Left lung (tissue), 10 donors: ENCODE results near the gene RGL3. TPM values are rescaled to one million over a fixed set of nuclear protein-coding genes. Genes with fewer than 3 reads are reported as not detected.
"Not testable (repeated sequence)": the region's sequence is repeated elsewhere in the genome, so short reads cannot be mapped to it uniquely, and the experiment has no call there.

Experiments
- ATAC-seq: fragments of 200-7000 bp; cut with Tn5 transposase; one replicate; pipeline ENCODE4 v1.9.1; 2020; ENCODE audit warnings: moderate library complexity
- DNase-seq, 4 donors: peaks; one replicate each; pipeline ENCODE4 v3.0.0-alpha.2; 2013 to 2020
- H3K27ac ChIP-seq, 2 donors: fragments of 200-600 bp; sonication (generic) in 1 of 2; one replicate each; pipeline versions ENCODE4 v1.5.0 to v1.8.0; 2020 to 2021
- H3K27me3 ChIP-seq, 2 donors: fragments of 200-600 bp; sonication (generic) in 1 of 2; one replicate each; pipeline versions ENCODE4 v1.5.0 to v1.8.0; 2020 to 2021
- H3K36me3 ChIP-seq, 2 donors: fragments of 200-600 bp; sonication (generic) in 1 of 2; one replicate each; pipeline versions ENCODE4 v1.5.0 to v1.8.0; 2020 to 2021
- H3K4me1 ChIP-seq, 2 donors: fragments of 200-600 bp; one replicate each; pipeline ENCODE4 v1.8.0; 2021
- H3K4me3 ChIP-seq, 2 donors: fragments of 200-600 bp; sonication (generic) in 1 of 2; one replicate each; pipeline versions ENCODE4 v1.5.0 to v1.8.0; 2020 to 2021; ENCODE audit warnings: mild to moderate bottlenecking in 1 of 2
- H3K9me3 ChIP-seq, 2 donors: fragments of 200-600 bp; sonication (generic) in 1 of 2; one replicate each; pipeline versions ENCODE4 v1.5.0 to v1.8.0; 2020 to 2021
- intact Hi-C, 2 donors: fragments of 100-400 bp; cut with DNase I; formaldehyde crosslinking; loops; one replicate each; pipeline versions ENCODE4 v1.11.2 to v1.14.2; 2022
- polyA plus RNA-seq, 6 donors: library from polyadenylated mRNA; unstranded; fragments of 120-200 nt; gene quantifications; one replicate each; pipeline ENCODE4 v1.2.1, GENCODE V29; 2013; ENCODE audit not compliant: insufficient read length in 6 of 6
- total RNA-seq, 2 donors: library from RNA; stranded (reverse); fragmentation: NEBNext Ultra II Directional; extraction: Animal tissue kit (Norgen Biotek cat#: 25700); gene quantifications; one replicate each; pipeline ENCODE4 v1.2.1, GENCODE V29; 2021
- TF ChIP-seq, protein P1 (sequence below), 2 donors: fragments of 200-600 bp; sonication (generic) in 1 of 2; IDR thresholded peaks; one replicate each; pipeline versions ENCODE4 v1.5.0 to v1.8.0; 2021; ENCODE audit warnings: antibody characterized with exemption in 2 of 2
- donor health status: DM: no; HTN: yes; CAD: no.
- donor health status: DM: no; HTN: no; CAD: no.

RGL3 gene
- total and polyA plus RNA-seq, 8 donors = 32.9 to 68.2 (median 56.6) TPM

DNA sequence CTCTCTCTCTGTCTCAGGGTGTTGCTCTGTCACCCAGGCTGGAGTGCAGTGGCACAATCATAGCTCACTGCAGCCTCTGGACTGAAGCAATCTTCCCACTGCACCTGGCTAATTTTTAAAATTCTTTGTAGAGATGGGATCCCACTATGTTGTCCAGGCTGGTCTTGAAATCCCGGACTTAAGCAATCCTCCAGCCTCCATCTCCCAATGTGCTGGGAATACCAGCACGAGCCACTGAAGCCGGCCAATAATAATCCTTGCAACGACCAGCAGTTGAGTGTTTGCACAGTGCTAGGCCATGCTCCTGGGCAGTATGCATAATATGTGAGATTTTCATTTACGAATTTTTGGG, 34.4 kb downstream of the RGL3 start:
- intact Hi-C loops = no loop called here
- DNase-seq = no peak
- Histone ChIP-seq H3K4me3 (no peak overlapping the region), H3K4me1 (peaks cover 19 to 57% of the 10 kb centered on the region in 2 donors), H3K36me3 (no peaks in the 10 kb centered on the region), H3K9me3 (no peaks in the 10 kb centered on the region), H3K27ac (no peak overlapping the region), H3K27me3 (peaks cover 0 to 27% of the 10 kb centered on the region in 2 donors)
- TF ChIP-seq, protein P1, sequence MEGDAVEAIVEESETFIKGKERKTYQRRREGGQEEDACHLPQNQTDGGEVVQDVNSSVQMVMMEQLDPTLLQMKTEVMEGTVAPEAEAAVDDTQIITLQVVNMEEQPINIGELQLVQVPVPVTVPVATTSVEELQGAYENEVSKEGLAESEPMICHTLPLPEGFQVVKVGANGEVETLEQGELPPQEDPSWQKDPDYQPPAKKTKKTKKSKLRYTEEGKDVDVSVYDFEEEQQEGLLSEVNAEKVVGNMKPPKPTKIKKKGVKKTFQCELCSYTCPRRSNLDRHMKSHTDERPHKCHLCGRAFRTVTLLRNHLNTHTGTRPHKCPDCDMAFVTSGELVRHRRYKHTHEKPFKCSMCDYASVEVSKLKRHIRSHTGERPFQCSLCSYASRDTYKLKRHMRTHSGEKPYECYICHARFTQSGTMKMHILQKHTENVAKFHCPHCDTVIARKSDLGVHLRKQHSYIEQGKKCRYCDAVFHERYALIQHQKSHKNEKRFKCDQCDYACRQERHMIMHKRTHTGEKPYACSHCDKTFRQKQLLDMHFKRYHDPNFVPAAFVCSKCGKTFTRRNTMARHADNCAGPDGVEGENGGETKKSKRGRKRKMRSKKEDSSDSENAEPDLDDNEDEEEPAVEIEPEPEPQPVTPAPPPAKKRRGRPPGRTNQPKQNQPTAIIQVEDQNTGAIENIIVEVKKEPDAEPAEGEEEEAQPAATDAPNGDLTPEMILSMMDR (IDR thresholded peaks at IDR 0.05) = no peak
- ATAC-seq = no peak

DNA sequence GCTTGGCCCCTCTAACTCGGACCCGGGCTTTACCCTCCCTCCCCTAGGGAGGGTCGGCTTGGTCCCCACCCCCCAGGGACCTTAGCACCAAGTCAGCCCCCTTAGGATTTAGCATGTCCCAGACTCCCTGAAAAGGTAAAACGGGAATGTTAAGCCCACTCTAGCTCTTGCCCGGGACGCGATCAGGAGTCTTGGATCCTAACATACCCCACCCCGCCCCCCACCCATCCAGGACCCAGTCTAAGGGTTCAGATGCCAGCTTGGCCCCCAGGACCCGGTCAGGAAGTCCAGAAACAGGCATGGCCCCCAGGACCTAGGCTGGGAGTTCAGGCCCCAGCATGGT, 35.4 kb downstream of the RGL3 start:
- Histone ChIP-seq H3K27ac (peak overlapping the region; percentile 44 to 45), H3K4me3 (peak overlapping the region; percentile 38 to 51), H3K9me3 (no peaks in the 10 kb centered on the region), H3K27me3 (peaks cover 0 to 27% of the 10 kb centered on the region in 2 donors), H3K36me3 (no peaks in the 10 kb centered on the region), H3K4me1 (peaks cover 19 to 68% of the 10 kb centered on the region in 2 donors)
- intact Hi-C loops = no loop called here
- DNase-seq (no peak), ATAC-seq (no peak)
- TF ChIP-seq, protein P1 (IDR thresholded peaks at IDR 0.05) = no peak

DNA sequence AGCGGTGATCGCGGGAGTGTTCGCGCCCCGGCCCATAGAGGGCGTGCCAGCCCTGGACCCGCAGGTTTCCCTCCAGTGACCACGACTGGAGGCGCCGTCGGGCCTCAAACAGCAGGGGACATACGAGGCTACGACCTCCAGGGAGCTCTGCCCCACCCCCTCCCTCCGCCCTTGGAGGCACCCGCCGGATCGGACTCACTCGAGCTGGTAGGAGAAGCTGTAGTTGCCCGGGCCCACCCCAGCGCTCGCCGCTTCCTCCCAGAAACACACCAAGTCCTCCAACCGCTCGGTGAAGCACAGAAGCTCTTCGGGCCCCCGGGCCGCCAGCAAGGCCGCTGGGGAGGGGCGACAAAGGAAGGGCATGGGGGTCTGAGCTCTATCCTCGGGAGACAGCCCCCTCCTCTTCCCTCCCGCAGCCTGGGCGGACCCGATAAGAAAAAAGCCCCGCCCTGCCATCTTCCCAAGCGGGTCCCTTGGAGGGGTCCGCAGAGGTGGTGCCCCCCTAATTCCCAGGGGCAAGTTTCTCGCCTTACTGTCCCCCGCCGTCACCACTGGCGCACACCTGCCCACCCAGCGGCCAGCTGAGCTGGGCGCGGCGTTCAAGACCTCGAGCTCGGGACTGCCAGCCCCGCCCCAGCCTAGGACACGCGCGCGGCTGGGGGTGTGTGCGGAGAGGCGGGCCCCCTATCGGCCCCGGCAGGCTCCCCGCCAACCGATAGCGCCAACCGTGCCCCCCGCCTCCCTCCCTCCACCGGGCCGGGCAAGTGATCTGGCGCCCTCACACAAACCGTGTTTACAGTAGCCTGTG, 36.0 kb downstream of the RGL3 start:
- TF ChIP-seq, protein P1 (IDR thresholded peaks at IDR 0.05) = peak; percentile 63 to 77
- peak; percentile 32 for ATAC-seq
- Histone ChIP-seq H3K9me3 (no peaks in the 10 kb centered on the region), H3K27ac (no peak overlapping the region), H3K36me3 (no peaks in the 10 kb centered on the region), H3K4me3 (peak overlapping the region; percentile 38 to 51), H3K4me1 (peaks cover 19 to 74% of the 10 kb centered on the region in 2 donors), H3K27me3 (peaks cover 0 to 27% of the 10 kb centered on the region in 2 donors)
- intact Hi-C loops = no loop called here
- peak in 2 of 4 donors; percentile 74 to 94 for DNase-seq

DNA sequence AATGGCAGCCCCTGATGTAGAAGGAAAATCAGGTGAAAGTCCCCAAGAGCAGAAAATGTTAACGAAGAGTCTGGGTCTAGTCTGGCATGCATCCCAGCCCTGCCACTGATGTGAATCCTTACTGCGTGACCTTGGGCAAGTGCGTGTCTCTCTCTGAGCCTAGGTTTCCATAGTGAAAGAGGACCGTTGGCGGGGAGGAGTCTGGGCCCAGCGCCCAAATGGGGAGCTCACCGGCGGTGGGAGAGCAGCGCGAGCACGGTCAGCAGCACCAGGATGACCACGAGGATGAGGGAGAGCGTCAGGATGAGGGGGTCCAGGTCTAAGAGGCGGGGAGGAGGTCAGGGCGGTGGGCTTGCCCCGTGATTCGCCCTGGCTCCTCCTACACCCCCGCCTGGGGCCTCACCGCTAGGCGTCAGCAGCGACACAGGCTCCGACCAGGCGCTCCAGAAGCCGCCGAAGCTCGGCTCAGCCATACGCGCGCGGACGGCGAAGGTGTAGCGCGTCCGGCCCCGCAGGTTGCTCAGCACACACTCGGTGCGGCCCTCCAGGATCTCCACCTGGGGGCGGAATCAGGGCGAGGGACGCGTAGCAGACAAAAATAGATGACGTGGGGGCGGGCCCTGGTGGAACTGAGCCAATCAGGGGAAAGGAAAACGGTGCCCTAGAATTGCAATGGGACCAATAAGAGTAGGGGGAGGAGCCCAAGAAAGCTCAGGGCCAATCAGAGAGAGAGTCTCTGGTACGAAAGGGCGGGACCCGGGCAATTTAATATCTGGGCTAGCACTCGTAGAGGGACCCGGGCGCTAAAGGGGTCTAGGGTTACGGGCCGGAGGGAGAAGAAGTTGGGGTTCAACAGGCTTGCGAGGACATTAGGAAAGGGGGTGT, 38.2 kb downstream of the RGL3 start:
- Histone ChIP-seq H3K27me3 (peaks cover 0 to 27% of the 10 kb centered on the region in 2 donors), H3K27ac (peak overlapping the region; percentile 78 to 93), H3K36me3 (no peaks in the 10 kb centered on the region), H3K4me3 (peak overlapping the region; percentile 51 to 72), H3K4me1 (peaks cover 19 to 81% of the 10 kb centered on the region in 2 donors), H3K9me3 (no peaks in the 10 kb centered on the region)
- TF ChIP-seq, protein P1 (IDR thresholded peaks at IDR 0.05) = peak; percentile 57 to 70
- intact Hi-C loops = no loop called here
- ATAC-seq (peak; percentile 81), DNase-seq (peak; percentile 93 to 96 (median 95))

DNA sequence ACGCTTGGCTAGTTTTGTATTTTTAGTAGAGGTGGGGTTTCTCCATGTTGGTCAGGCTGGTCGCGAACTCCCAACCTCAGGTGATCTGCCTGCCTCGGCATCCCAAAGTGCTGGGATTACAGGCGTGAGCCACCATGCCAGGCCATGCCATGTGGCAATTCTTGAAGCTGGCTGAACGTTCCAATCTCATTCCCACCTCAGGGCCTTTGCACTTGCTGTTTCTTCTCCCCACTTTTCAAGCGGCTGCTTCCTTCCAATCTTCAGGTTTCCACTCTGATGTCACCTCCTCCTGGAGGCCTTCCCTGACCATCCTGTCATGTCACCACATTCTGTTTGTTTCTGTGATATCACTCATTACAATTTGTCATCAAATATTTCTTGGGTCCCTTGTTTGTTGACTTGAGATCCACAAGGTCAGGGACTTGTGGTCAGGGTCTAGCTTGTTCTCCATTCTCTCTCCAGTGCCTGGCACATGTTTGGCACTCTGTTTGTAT, 39.2 kb downstream of the RGL3 start:
- TF ChIP-seq, protein P1 (IDR thresholded peaks at IDR 0.05) = no peak
- ATAC-seq (no peak), DNase-seq (no peak)
- peaks cover 19 to 89% of the 10 kb centered on the region in 2 donors for H3K4me1 ChIP-seq
- H3K27me3 ChIP-seq = peaks cover 0 to 27% of the 10 kb centered on the region in 2 donors
- H3K9me3 ChIP-seq = no peaks in the 10 kb centered on the region
- H3K4me3 ChIP-seq = no peak overlapping the region
- H3K27ac ChIP-seq = no peak overlapping the region
- intact Hi-C loops = no loop called here
- H3K36me3 ChIP-seq = no peaks in the 10 kb centered on the region

DNA sequence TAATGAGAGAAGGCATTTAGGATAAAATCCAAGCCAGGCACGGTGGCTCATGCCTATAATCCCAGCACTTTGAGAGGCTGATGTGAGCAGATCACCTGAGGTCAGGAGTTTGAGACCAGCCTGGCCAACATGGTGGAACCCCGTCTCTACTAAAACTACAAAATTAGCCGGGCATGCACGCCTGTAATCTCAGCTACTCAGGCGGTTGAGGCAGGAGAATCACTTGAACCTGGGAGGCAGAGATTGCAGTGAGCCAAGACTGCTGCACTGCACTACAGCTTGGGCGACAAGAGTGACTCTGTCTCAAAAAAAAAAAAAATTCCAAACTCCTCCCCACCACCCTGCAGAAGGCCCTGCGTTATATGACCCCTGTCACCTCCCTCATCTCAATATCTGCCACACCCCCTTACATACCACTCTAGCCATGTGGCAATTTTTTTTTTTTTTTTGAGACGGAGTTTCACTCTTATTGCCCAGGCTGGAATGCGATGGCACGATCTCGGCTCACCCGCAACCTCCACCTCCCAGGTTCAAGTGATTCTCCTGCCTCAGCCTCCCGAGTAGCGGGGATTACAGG, 39.8 kb downstream of the RGL3 start:
- ATAC-seq, intact Hi-C loops: not testable (repeated sequence)

More for the DNA sequence above, 39.8 kb downstream of the RGL3 start:
- H3K9me3 ChIP-seq, DNase-seq, H3K36me3 ChIP-seq, H3K4me3 ChIP-seq: not testable (repeated sequence)
- Histone ChIP-seq H3K27ac (peak overlapping the region in 1 of 2 donors; percentile 8), H3K4me1 (peaks cover 18 to 87% of the 10 kb centered on the region in 2 donors), H3K27me3 (peaks cover 0 to 27% of the 10 kb centered on the region in 2 donors)
